Astrocyte (in vitro differentiated cells and primary cell): ENCODE results near the gene HTRA2. TPM values are rescaled to one million over a fixed set of nuclear protein-coding genes. Genes with fewer than 3 reads are reported as not detected.
"Not testable (repeated sequence)": the region's sequence is repeated elsewhere in the genome, so short reads cannot be mapped to it uniquely, and the experiment has no call there.

Experiments
- DNase-seq: peaks from one replicate; pipeline ENCODE4 v3.0.0-alpha.2; 2010; ENCODE audit warnings: low read depth
- FAIRE-seq: peaks from 2 replicates; lab custom pipeline; 2011; peaks lifted over from hg19 to GRCh38; lab: Jason Lieb, UNC
- H2AFZ ChIP-seq: 2 replicates; pipeline ENCODE4 v1.6.0; 2012; ENCODE audit warnings: low read depth, low read length, inconsistent platforms
- H3K27ac ChIP-seq: 2 replicates; pipeline ENCODE4 v1.5.1; 2011; ENCODE audit warnings: low read depth, low read length, inconsistent platforms
- H3K27me3 ChIP-seq: 2 replicates; pipeline ENCODE4 v1.6.0; 2011; ENCODE audit warnings: low read length, inconsistent platforms; ENCODE audit not compliant: insufficient read depth
- H3K36me3 ChIP-seq: 2 replicates; pipeline ENCODE4 v1.5.1; 2011; ENCODE audit warnings: low read length, inconsistent platforms; ENCODE audit not compliant: insufficient read depth
- H3K4me1 ChIP-seq: 2 replicates; pipeline ENCODE4 v1.5.1; 2011; ENCODE audit warnings: low read length, inconsistent platforms; ENCODE audit not compliant: insufficient read depth
- H3K4me2 ChIP-seq: 2 replicates; pipeline ENCODE4 v1.6.0; 2012; ENCODE audit warnings: low read length, inconsistent platforms
- H3K4me3 ChIP-seq: 2 replicates; pipeline ENCODE4 v1.5.1; 2011; ENCODE audit warnings: low read depth, mild to moderate bottlenecking, low read length, inconsistent platforms; ENCODE audit not compliant: insufficient read depth
- H3K79me2 ChIP-seq: 2 replicates; pipeline ENCODE4 v1.6.0; 2012; ENCODE audit warnings: mild to moderate bottlenecking, low read length, inconsistent platforms; ENCODE audit not compliant: insufficient read depth
- H3K9ac ChIP-seq: 2 replicates; pipeline ENCODE4 v1.6.0; 2012; ENCODE audit warnings: mild to moderate bottlenecking, low read length, inconsistent platforms
- H3K9me3 ChIP-seq: 2 replicates; pipeline ENCODE4 v1.5.1; 2012; ENCODE audit warnings: low read depth, mild to moderate bottlenecking, low read length, inconsistent platforms; ENCODE audit not compliant: insufficient read depth
- H4K20me1 ChIP-seq: 2 replicates; pipeline ENCODE4 v1.6.0; 2012; ENCODE audit warnings: low read length, inconsistent platforms; ENCODE audit not compliant: insufficient read depth
- H3K27ac Mint-ChIP-seq: one replicate; pipeline ENCODE4 v1.8.0; 2021; ENCODE audit warnings: mild to moderate bottlenecking, mixed read lengths; ENCODE audit not compliant: unreplicated experiment
- H3K27me3 Mint-ChIP-seq: one replicate; pipeline ENCODE4 v1.8.0; 2021; ENCODE audit warnings: low read depth, mixed read lengths; ENCODE audit not compliant: unreplicated experiment
- H3K36me3 Mint-ChIP-seq: one replicate; pipeline ENCODE4 v1.8.0; 2021; ENCODE audit warnings: low read depth, mixed read lengths; ENCODE audit not compliant: unreplicated experiment
- H3K4me1 Mint-ChIP-seq: one replicate; pipeline ENCODE4 v1.8.0; 2021; ENCODE audit warnings: low read depth, mixed read lengths; ENCODE audit not compliant: unreplicated experiment
- H3K4me3 Mint-ChIP-seq: one replicate; pipeline ENCODE4 v1.8.0; 2021; ENCODE audit warnings: mild to moderate bottlenecking, moderate library complexity, mixed read lengths; ENCODE audit not compliant: unreplicated experiment
- H3K9me3 Mint-ChIP-seq: one replicate; pipeline ENCODE4 v1.8.0; 2021; ENCODE audit warnings: mild to moderate bottlenecking, mixed read lengths; ENCODE audit not compliant: unreplicated experiment
- CTCF ChIP-seq: IDR thresholded peaks from 2 replicates; pipeline ENCODE4 v1.5.1; 2011; ENCODE audit warnings: low read depth, mild to moderate bottlenecking, inconsistent platforms, low read length, moderate library complexity; ENCODE audit not compliant: insufficient read depth
- EZH2 ChIP-seq: IDR thresholded peaks from 2 replicates; pipeline ENCODE4 v1.6.1; 2012; ENCODE audit warnings: mild to moderate bottlenecking, low read length, inconsistent platforms; ENCODE audit not compliant: insufficient read depth
- total RNA-seq: library from RNA; stranded (reverse); gene quantifications from 2 replicates; pipeline ENCODE4 v1.2.1, GENCODE V29; 2021

The HTRA2 gene
- total RNA-seq, 1 donor from 2014 or later = 24.4 TPM

GRCh38 chr2:74558284-74559230, 28.8 kb downstream of the HTRA2 start:
- H3K4me1 Mint-ChIP-seq = peaks cover 9% of the 10 kb centered on the region
- H3K4me1 ChIP-seq = peaks cover 15% of the 10 kb centered on the region
- no peaks in the 10 kb centered on the region for H3K27me3 ChIP-seq
- no peak for FAIRE-seq
- H3K4me3 Mint-ChIP-seq = no peak overlapping the region
- no peaks in the 10 kb centered on the region for H3K36me3 ChIP-seq
- peaks cover 2% of the 10 kb centered on the region for H3K27me3 Mint-ChIP-seq
- peaks cover 11% of the 10 kb centered on the region for H4K20me1 ChIP-seq
- H2AFZ ChIP-seq = no peak overlapping the region
- no peak for DNase-seq
- no peaks in the 10 kb centered on the region for H3K9me3 ChIP-seq
- H3K4me2 ChIP-seq = no peak overlapping the region
- H3K4me3 ChIP-seq = no peak overlapping the region
- no peaks in the 10 kb centered on the region for H3K9me3 Mint-ChIP-seq
- peaks cover 22% of the 10 kb centered on the region for H3K79me2 ChIP-seq
- H3K36me3 Mint-ChIP-seq = no peaks in the 10 kb centered on the region
- no peak overlapping the region for H3K9ac ChIP-seq
- H3K27ac ChIP-seq = no peak overlapping the region
- TF ChIP-seq EZH2 (no peak), CTCF (no peak)
- no peak overlapping the region for H3K27ac Mint-ChIP-seq

DNA sequence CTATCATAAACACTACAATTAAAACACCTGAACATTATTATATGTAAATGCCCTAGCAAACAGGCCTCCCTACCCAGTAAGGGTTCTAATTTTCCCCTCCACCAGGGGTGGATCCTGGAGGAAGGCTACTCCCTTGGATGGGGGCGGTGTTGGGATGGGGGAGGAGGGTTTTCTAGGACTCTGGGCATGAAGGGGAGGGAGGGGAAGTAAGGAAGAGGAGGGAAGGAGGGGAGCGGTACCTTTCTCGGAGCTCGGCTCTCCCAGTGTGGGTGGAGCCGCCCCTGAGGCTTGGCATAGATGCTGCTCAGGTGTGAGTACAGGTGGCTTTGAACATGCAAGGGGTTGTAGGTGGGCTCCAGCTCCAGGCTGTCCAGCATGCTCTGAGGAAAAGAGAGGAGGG, 30.2 kb downstream of the HTRA2 start:
- H3K27me3 Mint-ChIP-seq = peaks cover 4% of the 10 kb centered on the region
- FAIRE-seq = no peak
- no peak overlapping the region for H3K4me3 ChIP-seq
- TF ChIP-seq EZH2 (no peak), CTCF (no peak)
- H3K4me1 ChIP-seq = peaks cover 28% of the 10 kb centered on the region
- no peak overlapping the region for H3K4me3 Mint-ChIP-seq
- H3K27me3 ChIP-seq = no peaks in the 10 kb centered on the region
- no peak overlapping the region for H2AFZ ChIP-seq
- peaks cover 11% of the 10 kb centered on the region for H4K20me1 ChIP-seq
- no peaks in the 10 kb centered on the region for H3K9me3 ChIP-seq
- no peak overlapping the region for H3K9ac ChIP-seq
- no peak for DNase-seq
- no peak overlapping the region for H3K4me2 ChIP-seq
- H3K36me3 ChIP-seq = no peaks in the 10 kb centered on the region
- no peak overlapping the region for H3K27ac ChIP-seq
- H3K36me3 Mint-ChIP-seq = no peaks in the 10 kb centered on the region
- peaks cover 16% of the 10 kb centered on the region for H3K79me2 ChIP-seq
- H3K4me1 Mint-ChIP-seq = peaks cover 9% of the 10 kb centered on the region
- no peaks in the 10 kb centered on the region for H3K9me3 Mint-ChIP-seq
- no peak overlapping the region for H3K27ac Mint-ChIP-seq

DNA sequence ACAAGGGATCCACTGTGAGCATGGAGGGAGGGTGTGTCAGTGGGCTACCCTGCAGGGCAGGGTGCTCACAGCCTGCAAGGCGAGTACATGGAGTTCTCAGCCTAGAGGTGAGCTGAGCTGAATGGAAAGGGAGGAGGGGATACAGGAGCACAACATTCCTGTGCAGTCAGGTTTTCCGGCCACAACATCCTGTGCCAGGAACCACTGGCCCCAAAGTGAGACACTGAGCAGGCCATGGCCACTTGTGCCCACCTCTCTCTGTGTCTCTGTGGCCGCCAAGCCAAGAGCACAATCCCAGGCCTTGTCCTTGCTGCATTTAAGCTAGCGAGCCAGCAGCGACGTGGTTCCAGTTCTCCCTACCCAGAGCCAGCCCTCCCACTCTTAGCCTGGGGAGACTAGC, 30.9 kb downstream of the HTRA2 start:
- H3K9ac ChIP-seq = no peak overlapping the region
- H3K27me3 Mint-ChIP-seq = peaks cover 4% of the 10 kb centered on the region
- peaks cover 24% of the 10 kb centered on the region for H3K4me1 ChIP-seq
- no peaks in the 10 kb centered on the region for H3K9me3 ChIP-seq
- H3K9me3 Mint-ChIP-seq = no peaks in the 10 kb centered on the region
- H2AFZ ChIP-seq = peak overlapping the region; percentile 51
- H3K4me3 ChIP-seq = no peak overlapping the region
- H3K27ac ChIP-seq = no peak overlapping the region
- no peaks in the 10 kb centered on the region for H3K36me3 ChIP-seq
- peaks cover 11% of the 10 kb centered on the region for H4K20me1 ChIP-seq
- FAIRE-seq (no peak), DNase-seq (no peak)
- H3K36me3 Mint-ChIP-seq = no peaks in the 10 kb centered on the region
- no peaks in the 10 kb centered on the region for H3K27me3 ChIP-seq
- no peak overlapping the region for H3K4me3 Mint-ChIP-seq
- H3K4me2 ChIP-seq = peak overlapping the region; percentile 61
- peaks cover 10% of the 10 kb centered on the region for H3K79me2 ChIP-seq
- TF ChIP-seq EZH2 = no peak
- no peak for TF ChIP-seq CTCF
- no peak overlapping the region for H3K27ac Mint-ChIP-seq
- peaks cover 9% of the 10 kb centered on the region for H3K4me1 Mint-ChIP-seq

DNA sequence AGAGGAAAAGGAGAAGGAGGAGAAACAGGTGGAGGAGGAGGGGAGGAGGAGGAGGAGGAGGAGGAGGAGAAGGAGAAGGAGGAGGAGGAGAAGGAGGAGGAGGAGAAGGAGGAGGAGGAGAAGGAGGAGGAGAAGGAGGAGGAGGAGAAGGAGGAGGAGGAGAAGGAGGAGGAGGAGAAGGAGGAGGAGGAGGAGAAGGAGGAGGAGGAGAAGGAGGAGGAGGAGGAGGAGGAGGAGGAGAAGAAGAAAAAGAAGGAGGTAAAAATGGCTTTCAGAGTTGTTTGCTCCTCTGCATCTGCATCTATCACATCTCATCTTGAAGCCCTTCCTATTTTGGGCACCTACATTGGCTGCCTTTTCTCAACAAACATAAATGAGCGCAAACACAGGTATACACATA, 31.3 kb downstream of the HTRA2 start:
- H3K9me3 Mint-ChIP-seq, H3K4me1 Mint-ChIP-seq, H3K4me3 ChIP-seq, H3K36me3 Mint-ChIP-seq, H3K9me3 ChIP-seq, H3K9ac ChIP-seq, H3K27ac ChIP-seq, H3K27me3 ChIP-seq, H2AFZ ChIP-seq, H3K27me3 Mint-ChIP-seq, H3K79me2 ChIP-seq, H3K36me3 ChIP-seq, FAIRE-seq, DNase-seq, H3K27ac Mint-ChIP-seq: not testable (repeated sequence)
- Histone ChIP-seq H3K4me2 (peak overlapping the region; percentile 61), H4K20me1 (peaks cover 11% of the 10 kb centered on the region), H3K4me1 (peaks cover 22% of the 10 kb centered on the region)
- H3K4me3 Mint-ChIP-seq = peak overlapping the region; percentile 14
